ENCODE measurements around the gene FBXW5. TPM values are rescaled to one million over a fixed set of nuclear protein-coding genes. Genes with fewer than 3 reads are reported as not detected.

FBXW5 gene
- total RNA-seq, result 10 to 100 TPM; 64.2 to 76.5 TPM
- 50.4 TPM for polyA plus RNA-seq (2013, experiment 1 of 2)
- 46.9 TPM for polyA plus RNA-seq (2013, experiment 2 of 2)
- long read RNA-seq, experiment 1, partial matches to known transcripts, result 27 of 40 reads
- long read RNA-seq, experiment 1, other reads (novel, unspliced or antisense), result 10 of 40 reads
- long read RNA-seq, experiment 2, transcript FBXW5-201 (9 exons, 2,274 nt), result major isoform, 121 of 214 reads
- long read RNA-seq, experiment 2, partial matches to known transcripts, result 29 of 214 reads
- long read RNA-seq, experiment 2, other reads (novel, unspliced or antisense), result 60 of 214 reads
- long read RNA-seq, experiment 3, transcript FBXW5-206 (8 exons, 2,392 nt), result minor isoform, 8 of 535 reads
- long read RNA-seq, experiment 3, transcript FBXW5-201 (9 exons, 2,274 nt), result major isoform, 349 of 535 reads
- long read RNA-seq, experiment 3, partial matches to known transcripts, result 60 of 535 reads
- long read RNA-seq, experiment 3, other reads (novel, unspliced or antisense), result 118 of 535 reads
- long read RNA-seq, experiment 4, transcript FBXW5-201 (9 exons, 2,274 nt), result major isoform, 9 of 11 reads
- long read RNA-seq, experiment 4, partial matches to known transcripts, result 0 of 11 reads
- long read RNA-seq, experiment 4, other reads (novel, unspliced or antisense), result 2 of 11 reads

GRCh38 chr9:136944519-136945332, at the start of gene FBXW5, which contains the start of gene C8G:
TSS of gene FBXW5 (minus strand) at chr9:136944738. CDS start at chr9:136944083, 655 bp downstream.
TSS of gene C8G (plus strand) at chr9:136945243. CDS start at chr9:136945321, 78 bp downstream.
- H3K4me1 ChIP-seq (ENCODE audit: control insufficient read depth, insufficient read depth, low read length), result no peaks in the 10 kb centered on the region
- H3K27ac ChIP-seq (ENCODE audit: low read depth, low read length), result no peak within 1 kb of the TSS
- peak within 1 kb of the TSS; percentile 55 for H3K9ac ChIP-seq (ENCODE audit: extremely low read depth, low read length, poor library complexity, severe bottlenecking)
- no peaks in the 10 kb centered on the region for H3K27me3 Mint-ChIP-seq (ENCODE audit: insufficient read depth)
- TF ChIP-seq CTCF (conservative IDR thresholded peaks at IDR 0.05), result peak; percentile 99
- WGBS, 2 experiments (ENCODE audit: insufficient coverage in 1 of 2, insufficient read length in 1 of 2), result 7 to 8% methylated on average over 23 to 74 of the region's 74 CpGs
- H3K4me3 ChIP-seq (ENCODE audit: low read length), result peak within 1 kb of the TSS; percentile 81
- peak; percentile 97 for DNase-seq
- H3K9me3 ChIP-seq (ENCODE audit: control insufficient read depth, low read length), result no peaks in the 10 kb centered on the region
- peaks cover 17% of the 10 kb centered on the region for H3K36me3 Mint-ChIP-seq (ENCODE audit: low read depth)
- no peaks in the 10 kb centered on the region for H3K9me3 Mint-ChIP-seq
- H3K27ac Mint-ChIP-seq, result peak within 1 kb of the TSS; percentile 76
- H3K4me3 Mint-ChIP-seq, result peak within 1 kb of the TSS; percentile 63
- H3K4me1 Mint-ChIP-seq, result peaks cover 3% of the 10 kb centered on the region
- peaks cover 28% of the 10 kb centered on the region for H3K36me3 ChIP-seq (ENCODE audit: control insufficient read depth, insufficient read depth, low read length)
- no peaks in the 10 kb centered on the region for H3K27me3 ChIP-seq (ENCODE audit: control insufficient read depth, insufficient read depth, low read length, poor library complexity, severe bottlenecking)

- Mint-ChIP-seq H3K36me3 (ENCODE audit: low read depth) (peaks cover 4% of the 10 kb centered on the region), H3K4me3 (peak overlapping the region; percentile 73), H3K9me3 (peaks cover 17% of the 10 kb centered on the region), H3K4me1 (peaks cover 6% of the 10 kb centered on the region), H3K27ac (no peak overlapping the region), H3K27me3 (ENCODE audit: insufficient read depth) (peaks cover 11% of the 10 kb centered on the region)
- Histone ChIP-seq H3K9me3 (ENCODE audit: control insufficient read depth, low read length) (peaks cover 14% of the 10 kb centered on the region), H3K9ac (ENCODE audit: extremely low read depth, low read length, poor library complexity, severe bottlenecking) (peak overlapping the region; percentile 47), H3K27me3 (ENCODE audit: control insufficient read depth, insufficient read depth, low read length, poor library complexity, severe bottlenecking) (no peaks in the 10 kb centered on the region), H3K36me3 (ENCODE audit: control insufficient read depth, insufficient read depth, low read length) (peaks cover 9% of the 10 kb centered on the region), H3K4me1 (ENCODE audit: control insufficient read depth, insufficient read depth, low read length) (peaks cover 4% of the 10 kb centered on the region), H3K4me3 (ENCODE audit: low read length) (peak overlapping the region; percentile 90), H3K27ac (ENCODE audit: low read depth, low read length) (no peak overlapping the region)
- 46 to 56% methylated on average over 10 to 18 of the region's 18 CpGs for WGBS, 2 experiments (ENCODE audit: insufficient coverage in 1 of 2, insufficient read length in 1 of 2)
- TF ChIP-seq CTCF (conservative IDR thresholded peaks at IDR 0.05), result no peak
- DNase-seq, result peak; percentile 72
Observed at GRCh38 chr9:136992819-136993369, 48.4 kb upstream of the FBXW5 start.
